NK-92 (cell line): ENCODE data around the gene CRABP2.

Source experiments
- DNase-seq: peaks from one replicate; lab custom pipeline; 2025; ENCODE audit not compliant: unreplicated experiment; lab: John Stamatoyannopoulos, UW

The CRABP2 gene

GRCh38 chr1:156709757-156710489 lies 4.5 kb upstream of the CRABP2 start:
- DNase-seq: no peak

- DNase-seq: no peak
Observed at GRCh38 chr1:156709031-156709430, 3.6 kb upstream of the CRABP2 start.

GRCh38 chr1:156708218-156708661 lies 2.9 kb upstream of the CRABP2 start:
- DNase-seq: no peak

- no peak for DNase-seq
Observed at GRCh38 chr1:156707417-156708217, 2.2 kb upstream of the CRABP2 start.

- DNase-seq: no peak
Observed at GRCh38 chr1:156706657-156707416, 1.5 kb upstream of the CRABP2 start.

- DNase-seq: no peak
Observed at GRCh38 chr1:156705918-156706656, 704 bp upstream of the CRABP2 start.

- no peak for DNase-seq
Observed at GRCh38 chr1:156704930-156705320, 458 bp downstream of the CRABP2 start.

GRCh38 chr1:156704166-156704711 lies 1.1 kb downstream of the CRABP2 start:
- DNase-seq: no peak

- DNase-seq: no peak
Observed at GRCh38 chr1:156703741-156704140, 1.6 kb downstream of the CRABP2 start.

GRCh38 chr1:156703336-156703735 lies 2.0 kb downstream of the CRABP2 start:
- DNase-seq: no peak

- DNase-seq: no peak
Observed at GRCh38 chr1:156700736-156701531, 4.4 kb downstream of the CRABP2 start.

- no peak for DNase-seq
Observed at GRCh38 chr1:156698995-156699394, 6.4 kb downstream of the CRABP2 start.

GRCh38 chr1:156697481-156697880 lies 7.9 kb downstream of the CRABP2 start:
- DNase-seq: no peak

GRCh38 chr1:156696755-156697154 lies 8.6 kb downstream of the CRABP2 start:
- DNase-seq: no peak

- DNase-seq: no peak
Observed at GRCh38 chr1:156694690-156694962, 10.8 kb downstream of the CRABP2 start.

- no peak for DNase-seq
Observed at GRCh38 chr1:156693848-156694689, 11.3 kb downstream of the CRABP2 start.

GRCh38 chr1:156692925-156693847 lies 12.2 kb downstream of the CRABP2 start:
- DNase-seq: no peak

GRCh38 chr1:156692441-156692924 lies 12.9 kb downstream of the CRABP2 start:
- DNase-seq: no peak
